Measurements from ENCODE around the gene FZD4. TPM values are rescaled to one million over a fixed set of nuclear protein-coding genes. Genes with fewer than 3 reads are reported as not detected.

The FZD4 gene
- total and polyA plus RNA-seq, 2 donors from 2014 or later = 21.4 to 41.4 TPM

DNA sequence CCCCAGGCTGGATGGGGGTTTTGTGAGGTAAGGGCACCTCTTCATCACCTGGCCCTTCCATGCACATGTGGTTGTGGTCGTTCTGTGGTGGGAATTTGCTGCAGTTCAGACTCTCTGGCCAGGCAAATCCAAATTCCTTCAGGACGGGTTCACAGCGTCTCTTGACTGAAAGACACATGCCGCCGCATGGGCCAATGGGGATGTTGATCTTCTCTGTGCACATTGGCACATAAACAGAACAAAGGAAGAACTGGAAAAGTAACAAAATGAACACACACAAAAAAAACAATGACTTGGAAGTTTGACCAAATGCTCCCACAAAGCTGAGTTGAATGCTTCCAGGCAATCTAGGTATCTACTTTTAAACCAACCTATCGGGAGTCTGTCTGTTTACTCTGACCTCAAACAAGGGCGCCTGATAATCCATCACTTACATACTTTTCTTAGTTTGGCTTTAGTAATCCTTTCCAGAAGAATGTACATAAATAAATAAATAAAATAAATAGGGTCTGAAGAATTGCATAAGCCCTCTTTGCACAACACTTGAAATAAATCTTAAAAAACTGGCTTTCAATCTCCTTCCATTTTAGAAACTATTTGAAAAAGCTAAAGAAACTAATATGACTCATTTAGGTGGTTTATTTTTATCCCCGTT is 2.8 kb downstream of the FZD4 start:
- H3K27me3 ChIP-seq (ENCODE audit: control insufficient read depth, insufficient read depth, low read length) = no peaks in the 10 kb centered on the region
- H3K36me3 ChIP-seq (ENCODE audit: control insufficient read depth in 2 of 3, insufficient read depth in 3 of 3, low read length in 3 of 3) = peaks cover 9 to 22% (median 10%) of the 10 kb centered on the region in 3 donors
- DNase-seq (no peak), FAIRE-seq (peak; percentile 8)
- peaks cover 7 to 42% (median 26%) of the 10 kb centered on the region in 3 donors for H3K4me1 ChIP-seq (ENCODE audit: control insufficient read depth in 2 of 3, insufficient read depth in 2 of 3, low read depth in 1 of 3, low read length in 3 of 3)
- peak overlapping the region in 2 of 3 donors; percentile 76 to 95 for H3K9ac ChIP-seq (ENCODE audit: low read length in 3 of 3)
- H3K4me3 ChIP-seq (ENCODE audit: low read length in 3 of 3) = peak overlapping the region; percentile 34 to 95 (median 72)
- peak overlapping the region; percentile 46 to 68 for H3K27ac ChIP-seq (ENCODE audit: low read depth in 2 of 2, low read length in 2 of 2)
- H3K9me3 ChIP-seq (ENCODE audit: control insufficient read depth in 2 of 3, insufficient read depth in 1 of 3, low read length in 3 of 3) = no peaks in the 10 kb centered on the region
- TF ChIP-seq, protein P1, sequence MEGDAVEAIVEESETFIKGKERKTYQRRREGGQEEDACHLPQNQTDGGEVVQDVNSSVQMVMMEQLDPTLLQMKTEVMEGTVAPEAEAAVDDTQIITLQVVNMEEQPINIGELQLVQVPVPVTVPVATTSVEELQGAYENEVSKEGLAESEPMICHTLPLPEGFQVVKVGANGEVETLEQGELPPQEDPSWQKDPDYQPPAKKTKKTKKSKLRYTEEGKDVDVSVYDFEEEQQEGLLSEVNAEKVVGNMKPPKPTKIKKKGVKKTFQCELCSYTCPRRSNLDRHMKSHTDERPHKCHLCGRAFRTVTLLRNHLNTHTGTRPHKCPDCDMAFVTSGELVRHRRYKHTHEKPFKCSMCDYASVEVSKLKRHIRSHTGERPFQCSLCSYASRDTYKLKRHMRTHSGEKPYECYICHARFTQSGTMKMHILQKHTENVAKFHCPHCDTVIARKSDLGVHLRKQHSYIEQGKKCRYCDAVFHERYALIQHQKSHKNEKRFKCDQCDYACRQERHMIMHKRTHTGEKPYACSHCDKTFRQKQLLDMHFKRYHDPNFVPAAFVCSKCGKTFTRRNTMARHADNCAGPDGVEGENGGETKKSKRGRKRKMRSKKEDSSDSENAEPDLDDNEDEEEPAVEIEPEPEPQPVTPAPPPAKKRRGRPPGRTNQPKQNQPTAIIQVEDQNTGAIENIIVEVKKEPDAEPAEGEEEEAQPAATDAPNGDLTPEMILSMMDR (IDR thresholded peaks at IDR 0.05; ENCODE audit: borderline replicate concordance, extremely low read depth, insufficient read depth) = no peak
- intact Hi-C loops (cut with DNase I) = no loop called here

DNA sequence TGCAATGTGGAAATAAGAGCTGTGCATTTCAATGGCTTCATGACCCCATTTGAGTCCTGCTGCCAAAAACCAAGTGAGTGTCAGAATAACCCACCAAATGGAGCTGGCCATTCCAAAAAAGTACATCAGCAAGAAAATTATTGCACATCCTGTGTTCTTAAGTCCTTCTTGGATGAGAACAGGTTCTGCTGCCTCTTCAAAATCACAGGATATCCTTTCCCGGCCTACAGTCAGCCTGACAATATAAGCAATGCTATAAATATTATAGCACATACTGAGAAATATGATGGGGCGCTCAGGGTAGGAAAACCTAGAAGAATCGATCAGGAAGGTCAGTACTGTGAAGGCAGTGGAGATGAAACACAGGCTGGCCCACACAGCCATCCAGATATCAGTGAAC is 3.5 kb downstream of the FZD4 start:
- Histone ChIP-seq H3K4me1 (ENCODE audit: control insufficient read depth in 2 of 3, insufficient read depth in 2 of 3, low read depth in 1 of 3, low read length in 3 of 3) (peaks cover 7 to 40% (median 23%) of the 10 kb centered on the region in 3 donors), H3K36me3 (ENCODE audit: control insufficient read depth in 2 of 3, insufficient read depth in 3 of 3, low read length in 3 of 3) (peaks cover 9 to 25% (median 11%) of the 10 kb centered on the region in 3 donors), H3K4me3 (ENCODE audit: low read length in 3 of 3) (peak overlapping the region; percentile 34 to 95 (median 72)), H3K27me3 (ENCODE audit: control insufficient read depth, insufficient read depth, low read length) (no peaks in the 10 kb centered on the region), H3K27ac (ENCODE audit: low read depth in 2 of 2, low read length in 2 of 2) (peak overlapping the region; percentile 46 to 68), H3K9ac (ENCODE audit: low read length in 3 of 3) (no peak overlapping the region), H3K9me3 (ENCODE audit: control insufficient read depth in 2 of 3, insufficient read depth in 1 of 3, low read length in 3 of 3) (no peaks in the 10 kb centered on the region)
- intact Hi-C loops (cut with DNase I) = no loop called here
- TF ChIP-seq, protein P1 (IDR thresholded peaks at IDR 0.05; ENCODE audit: borderline replicate concordance, extremely low read depth, insufficient read depth) = no peak
- DNase-seq = no peak
- FAIRE-seq = no peak

DNA sequence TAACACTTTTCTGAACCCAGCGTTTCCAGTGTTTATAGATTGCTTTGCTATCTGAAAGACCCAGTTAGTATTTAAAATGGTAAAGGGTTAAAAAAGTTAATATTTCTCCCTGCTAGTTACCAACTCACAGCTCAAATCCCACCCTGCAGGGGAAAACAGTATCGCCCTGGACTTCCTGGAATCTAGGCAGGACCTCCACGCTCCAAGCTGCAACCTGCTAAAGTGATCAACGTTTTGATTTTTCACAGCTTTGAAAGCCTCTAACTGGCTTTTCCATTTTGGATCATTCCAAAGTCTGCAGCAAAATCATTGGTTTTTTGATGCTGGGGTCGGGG is 4.6 kb downstream of the FZD4 start:
- FAIRE-seq (no peak), DNase-seq (peak in 2 of 5 donors; percentile 59 to 69)
- H3K27me3 ChIP-seq (ENCODE audit: control insufficient read depth, insufficient read depth, low read length) = no peaks in the 10 kb centered on the region
- H3K36me3 ChIP-seq (ENCODE audit: control insufficient read depth in 2 of 3, insufficient read depth in 3 of 3, low read length in 3 of 3) = peaks cover 11 to 30% (median 13%) of the 10 kb centered on the region in 3 donors
- no peaks in the 10 kb centered on the region for H3K9me3 ChIP-seq (ENCODE audit: control insufficient read depth in 2 of 3, insufficient read depth in 1 of 3, low read length in 3 of 3)
- H3K4me1 ChIP-seq (ENCODE audit: control insufficient read depth in 2 of 3, insufficient read depth in 2 of 3, low read depth in 1 of 3, low read length in 3 of 3) = peaks cover 7 to 40% (median 28%) of the 10 kb centered on the region in 3 donors
- TF ChIP-seq, protein P1 (IDR thresholded peaks at IDR 0.05; ENCODE audit: borderline replicate concordance, extremely low read depth, insufficient read depth) = no peak
- intact Hi-C loops (cut with DNase I) = no loop called here
- H3K27ac ChIP-seq (ENCODE audit: low read depth in 2 of 2, low read length in 2 of 2) = peak overlapping the region in 1 of 2 donors; percentile 62
- peak overlapping the region; percentile 34 to 95 (median 72) for H3K4me3 ChIP-seq (ENCODE audit: low read length in 3 of 3)
- peak overlapping the region in 1 of 3 donors; percentile 8 for H3K9ac ChIP-seq (ENCODE audit: low read length in 3 of 3)

All from kidney (tissue), 14 donors.